ENCODE results near the gene SDF2L1. TPM values are rescaled to one million over a fixed set of nuclear protein-coding genes. Genes with fewer than 3 reads are reported as not detected.

Gene SDF2L1
- total and polyA plus RNA-seq, 2 donors (not counting 3 experiments of a cell fraction or from before 2014, with no cell fraction given), result 66.7 to 79.5 TPM

DNA sequence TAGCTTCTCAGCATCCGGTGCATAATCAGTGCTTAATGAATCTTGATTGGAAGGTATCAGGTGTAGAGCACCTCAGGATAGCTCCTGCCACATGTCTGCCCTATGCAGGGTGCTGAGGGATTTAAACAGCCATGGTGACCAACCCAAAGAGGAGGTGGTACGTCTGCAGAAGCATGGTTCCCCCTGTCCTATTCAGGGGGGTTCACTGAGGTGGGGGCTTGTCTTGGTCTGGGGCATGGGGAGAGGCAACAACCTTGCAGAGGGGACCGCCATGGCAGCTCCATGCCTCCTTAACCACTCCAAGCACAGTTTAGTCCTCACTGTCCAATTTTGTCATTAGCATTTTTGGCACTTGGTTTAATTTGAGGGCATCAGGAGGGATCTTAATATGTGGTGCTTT, 49.7 kb upstream of the SDF2L1 start:
- Histone ChIP-seq H2AFZ (ENCODE audit: low read depth, low read length) (no peak overlapping the region), H3K9me1 (replicated peaks; ENCODE audit: control insufficient read depth, extremely low read depth, insufficient read depth, low read length) (no peaks in the 10 kb centered on the region), H3K9ac (replicated peaks; ENCODE audit: extremely low read depth, insufficient read depth, low read length) (no peak overlapping the region), H3K36me3 (ENCODE audit: control insufficient read depth in 2 of 2, extremely low read depth in 1 of 2, insufficient read depth in 2 of 2, low read length in 2 of 2) (peaks cover 19 to 32% of the 10 kb centered on the region in 2 experiments), H3K4me1 (ENCODE audit: control insufficient read depth, extremely low read depth, insufficient read depth, low read length) (no peaks in the 10 kb centered on the region), H3K27ac (ENCODE audit: insufficient read depth, low read depth, low read length) (no peak overlapping the region), H3K9me3 (replicated peaks; ENCODE audit: control insufficient read depth, insufficient read depth, low read length) (no peaks in the 10 kb centered on the region), H3K27me3 (ENCODE audit: control insufficient read depth in 2 of 2, insufficient read depth in 2 of 2, low read length in 2 of 2) (no peaks in the 10 kb centered on the region), H3K79me2 (ENCODE audit: control insufficient read depth, insufficient read depth, low read length) (peaks cover 98% of the 10 kb centered on the region), H3K4me2 (ENCODE audit: insufficient read depth, low read length) (no peak overlapping the region), H3K4me3 (replicated peaks in 1 of 3; ENCODE audit: insufficient read depth in 1 of 3, low read depth in 1 of 3, low read length in 3 of 3) (no peak overlapping the region), H4K20me1 (replicated peaks; ENCODE audit: control insufficient read depth, extremely low read depth, insufficient read depth, low read length) (peaks cover 10% of the 10 kb centered on the region)
- ChIA-PET CTCF (no interaction called here), POLR2A (interaction anchor here (0.5 kb wide), 1 partner anchor 24 kb away, joined by 3 read pairs; no protein-coding TSS in a partner anchor)
- no peak for DNase-seq (ENCODE audit: low read depth, low spot score)
- dilution Hi-C loops (cut with MboI; ENCODE audit: extremely low pct_ligation_motif_present, low sequenced_read_pairs) (no loop called here), intact Hi-C loops (cut with micrococcal nuclease) (no loop called here)
- BruUV-seq (replicated peaks), result no TSS peak
- TF ChIP-seq JUN (IDR thresholded peaks at IDR 0.05; ENCODE audit: borderline replicate concordance, insufficient read depth, insufficient read length, low read depth), result no peak
- no peak for TF ChIP-seq EZH2 (IDR thresholded peaks at IDR 0.05; ENCODE audit: borderline replicate concordance, low read depth, low read length, severe bottlenecking)
- TF ChIP-seq CTCF (IDR thresholded peaks at IDR 0.05; ENCODE audit: extremely low read depth in 1 of 2, insufficient read depth in 1 of 2, low read depth in 1 of 2, low read length in 2 of 2), result no peak
- TF ChIP-seq MAX (IDR thresholded peaks at IDR 0.05; ENCODE audit: insufficient read depth, insufficient read length), result no peak
- TF ChIP-seq FOS (IDR thresholded peaks at IDR 0.05; ENCODE audit: borderline replicate concordance, insufficient read depth, low read length), result no peak
- TF ChIP-seq GATA2 (IDR thresholded peaks at IDR 0.05; ENCODE audit: insufficient read depth, insufficient read length, low read depth, low read length), result no peak
- TF ChIP-seq POLR2A (IDR thresholded peaks at IDR 0.05; ENCODE audit: low read depth, low read length), result no peak
- no peak for TF ChIP-seq POLR2AphosphoS5 (IDR thresholded peaks at IDR 0.05; ENCODE audit: insufficient read depth, low read depth, low read length)
- no peak for TF ChIP-seq MYC (IDR thresholded peaks at IDR 0.05; ENCODE audit: low read depth, low read length)
- no peak for FAIRE-seq
